GM19395 (cell line): ENCODE measurements around the gene MAPT.
"Not testable (repeated sequence)": the region's sequence is repeated elsewhere in the genome, so short reads cannot be mapped to it uniquely, and the experiment has no call there.

ENCODE experiments used
- ATAC-seq: cut with Tn5 transposase; IDR thresholded peaks from one replicate; pipeline ENCODE4 v1.9.1; 2021; ENCODE audit warnings: mild to moderate bottlenecking, moderate library complexity; ENCODE audit not compliant: unreplicated experiment

MAPT gene

GRCh38 chr17:45923511-45924268 lies 29.3 kb downstream of the MAPT start:
- ATAC-seq: no peak

GRCh38 chr17:45924332-45924820 lies 30.0 kb downstream of the MAPT start:
- no peak for ATAC-seq

DNA sequence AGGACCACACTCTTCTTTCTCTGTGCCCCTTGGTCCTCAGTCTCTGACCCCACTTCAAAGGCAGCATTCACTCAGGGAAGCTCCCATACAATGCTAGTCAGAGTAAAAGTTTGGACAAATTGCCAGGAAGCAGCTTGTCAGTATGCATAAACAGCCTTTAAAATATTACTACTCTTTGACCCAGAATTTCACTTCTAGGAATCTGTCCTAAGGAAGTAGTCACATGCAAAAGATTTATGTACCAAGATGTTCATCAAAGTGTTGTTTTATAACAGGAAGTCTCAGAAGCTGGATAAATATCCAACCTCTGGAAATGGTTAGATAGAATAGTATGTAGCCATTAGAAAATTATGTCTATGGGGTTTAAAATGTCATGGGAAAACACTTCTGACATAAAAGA lies 31.0 kb downstream of the MAPT start:
- ATAC-seq: no peak

- ATAC-seq: no peak
Observed at GRCh38 chr17:45927247-45927646, 32.9 kb downstream of the MAPT start.

DNA sequence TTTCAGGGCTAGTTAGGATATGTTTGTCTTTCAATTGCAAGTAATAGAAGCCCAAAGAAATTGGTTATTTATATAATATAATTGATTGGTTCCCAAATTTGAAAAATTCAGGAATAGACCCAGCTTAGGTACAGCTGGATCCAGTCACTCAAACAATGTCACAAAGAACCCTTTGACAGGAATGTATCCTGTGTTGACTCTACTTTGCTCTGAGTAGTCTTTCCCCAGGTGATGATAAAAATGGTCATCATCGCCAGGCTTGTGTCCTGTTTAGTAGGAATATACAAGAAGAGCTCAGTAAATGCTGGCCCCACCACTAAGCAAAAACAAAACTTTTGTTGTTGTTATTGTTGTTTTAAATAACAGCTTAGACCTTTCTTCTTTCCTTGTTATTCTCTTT lies 35.0 kb downstream of the MAPT start:
- ATAC-seq: no peak

- no peak for ATAC-seq
Observed at GRCh38 chr17:45930420-45930951, 36.1 kb downstream of the MAPT start.

DNA sequence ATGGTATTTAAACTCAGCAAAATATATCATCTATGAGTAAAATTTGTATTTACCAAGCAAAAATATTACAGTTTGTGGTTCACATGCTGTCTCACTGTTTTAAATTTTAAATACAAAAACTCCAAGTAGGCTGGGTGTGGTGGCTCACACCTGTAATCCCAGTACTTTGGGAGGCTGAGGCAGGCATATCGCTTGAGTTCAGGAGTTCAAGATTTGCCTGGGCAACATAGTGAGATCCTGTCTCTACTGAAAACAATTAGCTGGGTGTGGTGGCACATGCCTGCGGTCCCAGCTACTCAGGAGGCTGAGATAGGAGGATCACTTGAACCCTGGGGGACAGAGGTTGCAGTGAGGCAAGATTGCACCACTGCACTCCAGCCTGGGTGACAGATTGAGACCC lies 37.3 kb downstream of the MAPT start:
- ATAC-seq: no peak

DNA sequence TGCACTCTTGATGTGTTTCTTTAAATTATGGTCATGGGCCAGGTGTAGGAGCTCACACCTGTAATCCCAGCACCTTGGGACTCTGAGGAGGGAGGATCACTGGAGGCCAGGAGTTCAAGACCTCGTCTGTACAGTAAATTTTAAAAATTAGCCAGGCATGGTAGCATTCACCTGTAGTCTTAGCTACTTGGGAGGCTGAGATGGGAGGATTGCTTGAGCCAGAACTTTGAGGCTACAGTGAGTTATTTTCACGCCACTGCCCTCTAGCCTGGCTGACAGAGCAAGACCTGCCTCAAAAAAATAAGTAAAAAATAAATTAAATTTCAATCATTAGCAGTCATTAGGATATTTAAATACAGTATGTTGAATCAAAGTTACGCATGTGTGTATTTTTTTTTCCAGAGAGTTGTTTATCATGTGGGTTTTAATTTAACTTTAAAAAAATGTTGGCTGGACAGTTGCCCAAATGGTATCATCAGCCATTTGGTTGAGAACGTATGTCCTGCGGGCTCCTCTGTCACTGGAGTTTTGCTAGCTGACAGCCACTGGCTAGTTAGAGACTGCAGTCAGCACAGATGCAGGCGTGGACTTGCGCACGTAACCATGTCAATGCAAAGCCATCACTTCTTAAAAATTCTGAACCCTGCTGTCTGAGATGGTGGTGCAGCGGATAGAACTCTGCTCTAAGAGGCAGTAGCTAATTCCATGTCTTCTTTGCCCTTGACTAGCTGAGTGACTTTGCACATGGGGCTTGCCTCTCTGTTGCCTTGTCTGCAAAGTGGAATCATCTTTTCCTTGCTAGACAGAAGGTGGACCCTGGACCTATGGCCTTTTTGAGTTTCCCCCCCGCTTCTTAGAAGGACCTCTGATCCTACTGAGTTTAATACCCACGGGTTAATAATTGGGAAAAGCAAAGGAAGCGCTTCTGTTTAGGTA lies 40.0 kb downstream of the MAPT start:
- ATAC-seq: no peak

DNA sequence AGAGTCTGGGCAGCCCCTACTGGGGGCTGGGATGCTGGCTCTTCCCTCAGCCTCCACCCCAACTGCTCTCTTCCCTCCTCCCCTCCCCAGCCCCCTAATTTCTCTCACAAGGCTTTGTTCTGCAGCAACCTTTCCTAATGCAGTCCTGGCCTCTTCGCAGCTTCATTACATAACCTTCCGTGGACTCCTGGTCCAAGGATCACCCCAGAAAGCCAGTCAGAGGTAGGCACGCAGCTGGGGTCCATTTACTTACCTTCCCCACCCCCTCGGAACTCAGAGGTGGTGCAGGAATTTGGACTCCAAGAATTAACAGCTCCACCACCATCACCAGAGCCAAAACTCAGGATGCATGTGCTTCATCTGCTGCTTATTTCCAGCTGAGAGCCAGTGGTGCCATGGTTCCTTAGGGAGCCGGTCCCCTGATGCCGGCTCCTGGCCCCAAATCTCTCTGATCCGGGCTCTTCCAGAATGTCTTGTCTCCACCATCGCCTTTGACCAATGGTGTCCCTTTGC lies 40.9 kb downstream of the MAPT start:
- ATAC-seq: no peak

GRCh38 chr17:45935710-45936509 lies 41.6 kb downstream of the MAPT start:
- ATAC-seq: no peak

- no peak for ATAC-seq
Observed at GRCh38 chr17:45936610-45937009, 42.3 kb downstream of the MAPT start.

DNA sequence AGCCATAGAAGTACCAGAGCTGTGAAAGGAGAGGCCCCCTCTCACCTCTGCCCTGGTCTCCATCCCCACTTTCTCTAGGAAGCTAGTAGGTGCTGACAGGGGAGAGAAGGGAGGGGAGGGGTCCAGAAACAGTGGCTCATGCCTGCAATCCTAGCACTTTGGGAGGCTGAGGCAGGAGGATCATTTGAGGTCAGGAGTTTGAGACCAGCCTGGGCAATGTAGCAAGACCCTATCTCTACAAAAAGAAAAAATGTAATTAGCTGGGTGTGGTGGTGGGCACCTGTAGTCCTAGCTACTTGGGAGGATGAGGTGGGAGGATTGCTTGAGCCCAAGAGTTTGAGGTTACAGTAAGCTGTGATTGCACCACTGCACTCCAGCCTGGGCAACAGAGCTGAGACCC lies 42.8 kb downstream of the MAPT start:
- not testable (repeated sequence) for ATAC-seq

DNA sequence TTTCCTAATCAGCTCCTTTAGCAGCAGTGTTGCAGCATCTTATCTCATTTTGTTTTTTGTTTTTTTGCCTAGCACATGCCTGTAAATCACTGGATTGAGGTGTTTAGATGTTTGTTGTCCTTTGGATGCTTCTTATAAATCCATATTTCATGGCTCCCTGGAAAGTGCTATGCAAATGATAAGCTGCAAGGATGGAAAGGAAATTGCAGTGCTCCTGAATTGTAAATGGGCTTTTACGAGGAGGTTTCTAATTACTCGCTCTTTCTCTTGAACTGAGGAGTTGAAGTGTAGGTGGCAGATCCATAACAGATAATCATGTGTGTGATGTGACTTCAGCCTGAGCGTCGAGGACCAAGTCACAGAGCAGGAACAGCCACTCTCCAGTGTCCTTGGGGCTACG lies 45.0 kb downstream of the MAPT start:
- no peak for ATAC-seq

DNA sequence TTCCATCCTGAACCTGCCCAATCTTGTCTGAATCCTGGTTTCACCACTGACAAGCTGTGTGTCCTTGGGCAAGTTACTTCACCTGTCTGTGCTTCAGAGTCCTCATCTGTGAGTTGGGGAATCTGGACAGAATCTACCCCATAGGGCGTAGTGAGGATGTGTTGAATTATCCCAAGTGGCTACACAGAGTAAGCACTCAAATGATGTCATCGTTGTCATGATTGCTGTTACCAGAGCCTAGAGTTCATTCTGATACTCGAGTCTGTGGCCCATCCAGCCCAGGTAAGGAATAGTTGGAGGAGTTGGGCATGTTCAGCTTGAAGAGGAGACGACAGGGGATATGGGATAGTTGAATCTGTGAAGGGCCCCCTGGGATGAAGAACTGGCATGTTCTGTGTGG lies 45.9 kb downstream of the MAPT start:
- no peak for ATAC-seq

DNA sequence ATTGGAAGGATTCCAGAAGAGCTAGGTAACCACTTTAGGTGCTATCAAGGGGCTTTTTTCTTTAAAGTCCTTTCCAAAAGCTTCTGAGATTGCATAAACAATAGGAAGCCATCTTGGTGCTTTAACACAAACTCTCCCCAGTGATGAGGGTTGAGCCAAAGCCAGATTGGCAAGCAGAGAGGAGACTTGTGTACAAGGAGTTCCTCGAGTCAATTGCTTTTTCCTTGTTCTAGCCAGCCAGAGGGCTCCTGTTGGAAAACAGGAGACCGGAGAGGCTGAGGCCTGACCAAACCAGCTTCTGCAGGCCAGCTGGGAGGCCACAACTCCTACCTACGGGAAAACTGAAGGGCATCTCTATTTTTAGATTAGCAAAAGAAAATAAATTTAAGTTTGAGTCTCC lies 46.5 kb downstream of the MAPT start:
- no peak for ATAC-seq

- no peak for ATAC-seq
Observed at GRCh38 chr17:45941395-45941794, 47.0 kb downstream of the MAPT start.

GRCh38 chr17:45942284-45942683 lies 47.9 kb downstream of the MAPT start:
- ATAC-seq: no peak

- no peak for ATAC-seq
Observed at GRCh38 chr17:45946841-45947256, 52.5 kb downstream of the MAPT start.

- ATAC-seq: no peak
Observed at GRCh38 chr17:45948498-45948880, 54.1 kb downstream of the MAPT start.

- no peak for ATAC-seq
Observed at GRCh38 chr17:45948881-45949624, 54.7 kb downstream of the MAPT start.
